GM21786 (cell line): ENCODE measurements around the gene MYOC.
A peak's percentile ranks its signal among the peaks of the same experiment; 100 is the strongest.
"Not testable (repeated sequence)": the region's sequence is repeated elsewhere in the genome, so short reads cannot be mapped to it uniquely, and the experiment has no call there.

Experiments
- ATAC-seq: cut with Tn5 transposase; IDR thresholded peaks from one replicate; pipeline ENCODE4 v1.9.1; 2021; ENCODE audit not compliant: unreplicated experiment

MYOC gene

GRCh38 chr1:171652234-171652822 is at the start of gene MYOC:
Gene MYOC, minus strand, starts transcription at chr1:171652688. Its CDS starts 77 bp downstream, at chr1:171652611.
- no peak for ATAC-seq

- no peak for ATAC-seq
Measured at GRCh38 chr1:171699531-171699930, 47.0 kb upstream of the MYOC start.

DNA sequence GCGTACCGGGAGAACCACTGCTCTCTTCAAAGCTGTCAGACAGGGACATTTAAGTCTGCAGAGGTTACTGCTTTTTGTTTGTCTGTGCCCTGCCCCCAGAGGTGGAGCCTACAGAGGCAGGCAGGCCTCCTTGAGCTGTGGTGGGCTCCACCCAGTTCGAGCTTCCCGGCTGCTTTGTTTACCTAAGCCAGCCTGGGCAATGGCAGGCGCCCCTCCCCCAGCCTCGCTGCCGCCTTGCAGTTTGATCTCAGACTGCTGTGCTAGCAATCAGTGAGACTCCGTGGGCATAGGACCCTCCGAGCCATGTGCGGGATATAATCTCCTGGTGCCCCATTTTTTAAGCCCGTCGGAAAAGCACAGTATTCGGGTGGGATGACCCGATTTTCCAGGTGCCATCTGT is 43.3 kb upstream of the MYOC start:
- ATAC-seq, result not testable (repeated sequence)

GRCh38 chr1:171693541-171693940 is 41.1 kb upstream of the MYOC start:
- ATAC-seq, result not testable (repeated sequence)

- no peak for ATAC-seq
Measured at GRCh38 chr1:171683870-171684269, 31.4 kb upstream of the MYOC start.

DNA sequence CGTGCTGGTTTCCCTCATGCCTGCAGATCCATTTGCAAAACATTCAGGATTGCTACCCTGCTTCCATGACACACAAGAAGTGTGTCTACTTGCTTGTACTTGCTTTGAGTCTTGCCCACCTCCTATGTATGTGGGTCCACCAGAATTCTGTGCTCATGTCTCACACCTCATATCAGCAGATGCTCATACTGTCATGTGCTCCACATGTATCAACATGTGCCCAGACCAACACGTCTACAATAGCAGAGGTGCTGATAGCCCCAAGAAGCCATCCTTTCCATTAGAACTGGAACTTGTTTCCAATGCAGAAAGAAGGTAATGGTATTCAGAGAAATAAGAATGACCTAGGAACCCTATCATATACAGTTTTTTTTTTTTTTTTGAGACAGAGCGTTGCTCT is 27.9 kb upstream of the MYOC start:
- no peak for ATAC-seq

DNA sequence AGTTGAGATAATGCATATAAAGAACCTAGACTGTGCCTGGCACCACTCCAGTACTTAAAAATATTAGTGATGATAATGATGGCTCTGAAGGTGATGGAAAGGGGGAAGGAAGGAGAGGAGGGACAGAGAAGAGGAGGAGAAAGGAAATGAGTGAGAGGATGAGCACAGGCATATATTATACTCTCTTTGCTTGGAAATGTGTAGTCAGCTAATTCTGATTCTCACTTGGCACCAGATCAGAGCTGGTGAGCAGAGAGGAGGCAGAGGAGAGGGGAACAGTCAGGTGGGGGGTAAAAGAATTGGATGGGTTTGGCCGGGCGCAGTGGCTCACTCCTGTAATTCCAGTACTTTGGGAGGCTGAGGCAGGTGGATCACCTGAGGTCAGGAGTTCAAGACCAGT is 24.3 kb upstream of the MYOC start:
- no peak for ATAC-seq

DNA sequence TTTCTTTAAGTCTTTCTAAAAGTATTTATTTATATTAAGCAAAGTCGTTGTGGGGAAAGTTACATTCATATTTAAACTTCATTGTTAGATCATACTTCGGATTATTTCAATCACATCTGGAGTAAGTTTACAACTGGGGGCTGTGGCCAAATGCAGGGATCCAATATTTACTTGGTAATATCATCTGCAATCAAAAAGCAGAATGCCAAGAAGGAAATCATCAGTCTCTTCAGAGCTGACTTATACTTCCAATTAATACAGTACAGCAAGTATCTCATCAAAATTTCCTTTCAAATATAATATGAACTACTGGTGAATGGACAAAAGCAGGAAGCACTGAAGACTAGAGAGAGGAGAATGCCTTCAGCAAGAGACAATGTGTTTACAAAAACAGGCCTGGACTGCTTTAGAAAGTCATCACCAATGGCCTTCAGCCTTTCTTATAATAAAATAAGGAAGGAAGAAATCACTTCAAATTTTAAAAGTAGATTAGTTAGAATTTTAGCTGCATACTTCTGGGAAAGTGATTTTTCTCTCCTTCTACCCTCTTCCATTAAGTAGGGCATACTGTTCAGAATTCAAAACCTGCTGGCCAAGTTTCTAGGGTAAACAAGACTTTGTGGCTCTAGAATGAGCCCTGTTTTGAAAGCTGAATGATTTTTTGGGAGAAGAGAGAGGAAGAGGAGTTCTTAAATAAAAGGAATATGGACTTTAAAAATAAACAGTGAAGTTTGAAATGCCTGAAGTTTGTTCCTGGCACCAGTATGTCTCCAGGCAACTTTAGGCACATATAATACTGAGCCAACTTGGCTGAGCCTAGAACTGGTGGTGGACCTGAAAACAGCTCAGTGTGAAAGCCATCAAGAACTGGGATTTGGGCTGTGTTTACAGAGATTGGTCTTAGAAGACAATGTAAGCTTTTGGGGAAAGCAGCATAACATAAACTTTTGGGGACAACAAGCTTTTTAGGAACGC is 22.2 kb upstream of the MYOC start:
- no peak for ATAC-seq

DNA sequence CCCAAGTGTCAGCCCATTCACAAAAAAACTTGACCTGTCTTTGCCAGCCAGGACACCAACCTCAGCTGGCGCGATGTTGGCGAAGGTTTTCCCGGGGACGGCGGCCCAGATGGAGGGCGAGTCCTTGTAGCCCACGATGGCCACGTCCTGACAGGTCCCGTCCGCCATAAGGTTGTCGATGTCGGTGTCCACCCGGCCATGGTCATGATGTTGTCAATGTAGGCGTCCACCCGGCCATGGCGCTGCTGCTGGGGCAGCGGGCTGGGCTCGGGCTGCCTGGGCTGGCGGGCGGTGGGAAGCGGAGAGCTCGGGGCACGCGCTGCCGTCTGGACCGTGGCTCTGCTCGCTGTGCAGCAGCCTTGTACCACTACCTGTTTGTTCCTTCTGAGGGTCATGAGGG is 18.3 kb upstream of the MYOC start:
- no peak for ATAC-seq

- ATAC-seq, result no peak
Measured at GRCh38 chr1:171668372-171668771, 15.9 kb upstream of the MYOC start.

GRCh38 chr1:171666114-171666769 is 13.8 kb upstream of the MYOC start:
- ATAC-seq, result no peak

- no peak for ATAC-seq
Measured at GRCh38 chr1:171664976-171665375, 12.5 kb upstream of the MYOC start.

DNA sequence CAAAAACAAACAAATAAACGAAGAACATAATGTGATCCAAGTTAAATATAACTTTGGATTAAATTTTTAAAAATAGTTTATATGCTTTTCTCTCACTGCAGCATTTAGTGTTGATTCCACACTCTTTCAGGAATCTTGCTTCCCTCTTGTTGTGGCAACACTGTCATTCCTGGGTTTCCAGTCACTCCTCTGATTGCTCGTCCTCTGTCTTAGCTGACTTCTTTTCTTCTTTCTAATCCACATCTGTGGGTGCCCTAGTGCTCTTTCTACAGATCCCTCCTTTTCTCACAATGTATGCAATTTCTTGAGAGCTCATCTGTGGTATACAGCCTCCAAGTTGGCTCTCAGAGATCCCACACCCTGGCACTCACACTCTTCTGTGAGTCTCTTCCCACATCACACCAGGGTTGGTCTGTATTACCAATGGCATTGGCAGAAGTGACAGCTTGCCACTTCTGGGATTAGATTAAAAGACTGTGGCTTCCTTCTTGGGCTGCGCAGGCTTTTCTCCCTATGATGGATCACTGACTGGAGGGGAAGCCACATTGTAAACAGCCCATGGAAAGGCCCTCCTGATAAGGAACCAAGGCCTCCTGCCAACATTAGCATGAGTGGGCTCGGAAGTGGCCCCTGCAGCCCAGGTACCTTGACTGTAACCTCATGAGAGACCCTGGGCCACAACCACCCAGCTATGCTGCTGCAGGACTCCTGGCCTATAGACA is 11.5 kb upstream of the MYOC start:
- no peak for ATAC-seq

GRCh38 chr1:171663036-171663853 is 10.8 kb upstream of the MYOC start:
- no peak for ATAC-seq

GRCh38 chr1:171661076-171661650 is 8.7 kb upstream of the MYOC start:
- no peak for ATAC-seq

DNA sequence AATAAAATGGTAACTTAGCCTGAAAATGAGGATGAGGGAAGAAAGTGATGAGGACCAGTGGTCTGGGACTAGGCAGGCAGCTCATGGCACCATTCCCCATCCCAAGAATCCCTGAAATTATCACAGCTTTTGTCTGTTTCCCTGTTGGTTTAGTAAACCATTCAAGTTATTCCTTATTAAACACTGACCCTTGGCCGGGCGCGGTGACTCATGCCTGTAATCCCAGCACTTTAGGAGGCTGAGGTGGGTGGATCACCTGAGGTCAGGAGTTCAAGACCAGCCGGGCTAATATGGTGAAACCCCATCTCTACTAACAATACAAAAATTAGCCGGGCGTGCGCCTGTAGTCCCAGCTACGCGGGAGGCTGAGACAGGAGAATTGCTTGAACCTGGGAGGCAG is 3.7 kb upstream of the MYOC start:
- not testable (repeated sequence) for ATAC-seq

- ATAC-seq, result peak; percentile 6
Measured at GRCh38 chr1:171655746-171656116, 3.2 kb upstream of the MYOC start.

DNA sequence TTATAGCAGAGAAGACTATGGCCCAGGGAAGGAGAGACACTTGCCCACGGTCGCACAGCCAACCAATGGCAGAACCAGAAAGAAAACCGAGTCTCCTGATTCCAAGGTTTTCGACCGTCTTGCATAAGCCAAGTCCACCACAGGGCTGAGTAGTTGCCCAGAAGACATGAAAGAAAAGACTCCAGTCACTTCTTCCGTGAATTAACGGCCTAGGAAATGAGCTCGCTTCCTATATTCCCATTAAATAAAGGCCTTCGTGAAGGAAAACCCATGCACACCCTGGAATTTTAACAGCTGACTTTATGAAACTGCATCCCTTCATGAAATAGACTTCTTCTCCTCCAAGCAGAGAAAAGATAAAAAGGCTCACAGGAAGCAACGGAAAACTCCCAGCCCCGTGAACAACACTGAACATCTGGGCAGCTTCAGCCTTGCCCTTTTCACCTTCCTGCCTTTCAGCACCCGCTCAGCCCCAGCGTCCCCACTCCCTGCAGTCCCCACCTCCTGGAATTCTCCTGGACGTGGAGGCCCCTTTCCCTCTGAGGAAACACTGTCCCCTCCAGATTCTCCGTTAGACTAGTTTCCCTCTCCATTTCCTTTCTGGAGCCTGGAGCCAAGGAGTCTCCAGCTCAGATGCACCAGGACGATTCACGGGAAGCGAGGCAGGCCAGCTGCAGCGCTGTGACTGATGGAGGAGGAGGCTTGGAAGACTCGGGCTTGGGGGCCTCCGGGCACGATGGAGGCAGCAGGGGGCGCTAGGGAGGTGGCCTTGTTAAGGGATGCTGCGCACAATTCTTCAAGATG is 2.7 kb upstream of the MYOC start:
- ATAC-seq, result peak; percentile 80
